NCI-H2227 (cell line): ENCODE data around the gene ITLN2.
"Not testable (repeated sequence)": the region's sequence is repeated elsewhere in the genome, so short reads cannot be mapped to it uniquely, and the experiment has no call there.

Source experiments
- DNase-seq: peaks from one replicate; lab custom pipeline; 2025; ENCODE audit not compliant: unreplicated experiment; lab: John Stamatoyannopoulos, UW

ITLN2 gene

DNA sequence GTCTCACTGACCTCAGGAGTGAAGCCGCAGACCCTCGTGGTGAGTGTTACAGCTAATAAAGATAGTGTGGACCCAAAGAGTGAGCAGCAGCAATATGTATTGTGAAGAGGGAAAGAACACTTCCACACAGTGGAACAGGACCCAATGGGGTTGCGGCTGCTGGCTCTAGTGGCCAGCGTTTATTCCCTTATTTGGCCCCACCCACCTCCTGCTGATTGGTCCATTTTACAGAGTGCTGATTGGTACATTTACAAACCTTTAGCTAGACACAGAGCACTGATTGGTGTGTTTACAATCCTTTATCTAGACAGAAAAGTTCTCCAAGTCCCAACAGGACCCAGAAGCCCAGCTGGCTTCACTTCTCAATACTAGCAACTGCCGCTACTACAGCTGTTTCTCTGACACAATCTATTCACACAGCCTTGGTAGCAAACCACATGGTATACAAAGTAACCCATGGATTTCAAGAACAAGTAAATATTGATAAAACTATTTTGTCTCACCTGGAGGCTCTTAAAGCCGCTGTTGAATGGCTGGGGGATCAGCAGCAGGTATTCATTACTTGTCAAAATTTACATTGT is 44.3 kb downstream of the ITLN2 start:
- DNase-seq: no peak

DNA sequence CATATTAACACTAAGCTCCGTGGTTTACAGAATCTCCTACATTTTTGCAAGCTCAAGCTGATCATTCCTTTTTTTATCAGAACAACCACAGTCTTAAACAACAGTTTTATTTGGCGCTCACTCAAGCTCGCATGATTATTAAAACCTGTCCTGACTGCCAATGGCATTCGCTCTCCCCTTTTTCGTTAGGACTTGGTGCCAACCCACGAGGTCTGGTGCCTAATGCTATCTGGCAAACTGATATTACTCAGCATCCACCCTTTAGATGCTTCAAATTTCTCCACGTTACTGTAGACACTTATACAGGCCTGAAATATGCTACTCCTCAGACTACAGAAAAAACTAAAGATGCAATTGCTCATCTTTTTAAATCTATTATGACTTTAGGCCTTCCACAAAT is 46.6 kb downstream of the ITLN2 start:
- no peak for DNase-seq

DNA sequence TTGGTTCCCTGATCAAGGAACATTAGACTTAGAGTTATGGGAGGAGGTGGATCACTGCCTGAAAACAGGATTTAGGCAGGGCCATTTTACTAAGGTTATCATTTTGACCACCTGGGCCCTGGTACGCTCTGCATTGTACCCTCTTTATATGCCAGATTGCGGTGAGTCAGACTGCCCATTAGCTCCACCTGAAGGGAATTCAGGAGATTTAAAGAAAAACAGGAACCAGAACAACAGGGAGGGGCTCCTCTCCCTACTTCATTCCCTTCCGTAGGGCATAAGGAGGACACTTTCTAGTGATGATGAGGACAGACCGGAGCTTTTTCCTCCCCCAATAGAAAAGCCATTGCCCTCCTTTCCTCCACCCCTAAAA is 49.0 kb downstream of the ITLN2 start:
- no peak for DNase-seq

DNA sequence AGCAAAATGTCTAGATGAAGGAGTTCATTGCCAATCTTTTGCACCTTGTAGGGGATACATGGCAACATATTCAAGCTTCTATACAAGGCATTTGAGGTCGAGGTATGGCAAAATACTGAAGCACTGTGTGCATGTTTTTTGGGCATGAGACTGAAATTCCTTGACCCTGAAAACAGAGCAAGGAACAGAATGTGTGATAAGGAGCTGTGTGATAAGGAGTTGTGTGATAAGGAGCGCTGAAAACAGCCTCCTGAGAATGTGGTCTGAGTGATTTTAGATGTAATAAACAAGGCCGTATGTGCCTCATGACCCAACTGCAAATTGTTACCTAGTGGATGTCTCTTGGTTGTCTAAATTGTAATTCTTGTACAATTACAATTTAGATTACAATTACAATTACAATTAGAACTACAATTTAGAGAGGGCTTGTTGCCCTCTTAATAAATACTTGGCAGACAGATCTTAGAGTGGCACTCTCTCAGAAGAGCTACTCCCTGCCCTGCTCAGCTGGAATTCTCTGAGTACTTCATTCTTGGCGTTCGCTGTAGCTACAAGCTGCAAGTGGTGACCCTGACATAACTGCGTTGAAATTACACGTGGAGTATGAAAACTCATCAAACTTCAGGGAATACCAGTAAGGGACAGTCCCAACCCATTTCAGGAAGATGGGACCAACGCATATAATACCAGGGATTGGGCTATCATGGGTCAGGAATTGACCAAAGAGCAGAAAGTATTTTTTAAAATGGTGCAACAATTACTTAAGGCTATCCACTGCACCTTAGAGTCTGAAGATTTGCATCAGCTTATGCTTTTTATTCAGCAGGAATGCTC is 49.6 kb downstream of the ITLN2 start:
- no peak for DNase-seq

DNA sequence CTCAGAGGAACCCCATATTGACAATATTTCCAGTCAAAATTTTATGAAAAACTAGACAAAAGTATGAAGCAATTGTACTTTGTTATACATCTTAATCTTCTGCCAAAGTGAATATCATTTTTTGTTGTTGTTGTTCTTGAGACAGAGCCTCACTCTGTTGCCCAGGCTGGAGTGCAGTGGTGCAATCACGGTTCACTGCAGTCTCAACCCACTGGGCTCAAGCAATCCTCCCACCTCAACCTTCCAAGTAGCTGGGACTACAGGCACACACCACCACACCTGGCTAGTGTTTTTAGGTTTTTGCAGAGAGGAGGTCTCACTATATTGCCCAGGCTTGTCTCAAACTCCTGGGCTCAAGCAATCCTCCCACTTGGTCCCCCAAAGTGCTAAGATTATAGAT is 52.4 kb downstream of the ITLN2 start:
- DNase-seq: not testable (repeated sequence)

DNA sequence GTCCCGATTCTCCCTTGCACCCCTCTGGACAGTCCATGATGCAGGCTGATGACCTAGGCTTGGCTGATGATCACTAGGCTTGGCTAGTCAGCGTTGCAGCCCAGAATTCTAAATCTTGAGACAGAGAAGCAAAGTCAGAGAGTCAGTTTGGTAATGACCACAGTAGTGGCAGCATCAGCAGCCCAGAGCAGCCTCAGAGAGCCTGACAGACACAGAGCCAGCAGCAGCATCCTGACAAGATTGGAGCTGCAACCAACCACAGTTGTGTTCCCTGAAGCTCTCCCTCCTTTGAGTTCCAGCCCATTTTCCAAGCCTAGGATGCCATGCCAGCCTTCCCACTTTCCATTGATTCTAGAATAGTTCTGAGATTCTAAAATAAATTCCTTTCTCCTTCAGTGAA is 52.8 kb downstream of the ITLN2 start:
- no peak for DNase-seq

DNA sequence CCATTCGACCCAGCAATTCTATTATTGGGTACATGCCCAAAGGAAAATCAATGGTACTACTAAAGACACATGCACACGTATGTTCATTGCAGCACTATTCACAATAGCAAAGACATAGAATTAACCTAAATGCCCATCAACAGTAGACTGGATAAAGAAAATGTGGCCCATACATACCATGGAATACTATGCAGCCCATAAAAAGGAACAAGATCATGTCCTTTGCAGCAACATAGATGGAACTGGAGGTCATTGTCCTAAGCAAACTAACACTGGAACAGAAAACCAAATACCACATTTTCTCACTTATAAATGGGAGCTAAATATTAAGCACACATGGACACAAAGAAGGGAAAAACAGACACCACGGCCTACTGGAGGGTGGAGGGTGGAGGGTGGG is 53.9 kb downstream of the ITLN2 start:
- not testable (repeated sequence) for DNase-seq
